Fibroblast of lung (primary cell): ENCODE measurements around the gene ITK.

Experiments used
- CTCF ChIP-seq, 2 donors: IDR thresholded peaks in 1 of 2; conservative IDR thresholded peaks in 1 of 2; 1 replicate in 1 of 2; 2 replicates in 1 of 2; pipeline ENCODE4 v1.5.1; 2011 to 2012; ENCODE audit warnings: low read length in 2 of 2, control low read depth in 1 of 2, inconsistent platforms in 1 of 2, low read depth in 1 of 2, mild to moderate bottlenecking in 1 of 2
- EZH2 ChIP-seq: IDR thresholded peaks from 2 replicates; pipeline ENCODE4 v1.5.1; 2012; ENCODE audit warnings: low read length, control low read depth, mild to moderate bottlenecking; ENCODE audit errors: missing control alignments

GRCh38 chr5:157232706-157233105 lies 52.1 kb downstream of the ITK start:
- no peak for TF ChIP-seq CTCF (conservative IDR thresholded peaks at IDR 0.05 in 1 of 2, IDR thresholded peaks at IDR 0.05 in 1 of 2; ENCODE audit: low read depth in 1 of 2, low read length in 2 of 2)
- no peak for TF ChIP-seq EZH2
